Fibroblast of lung (primary cell): ENCODE measurements around the gene RPS29. TPM values are rescaled to one million over a fixed set of nuclear protein-coding genes. Genes with fewer than 3 reads are reported as not detected.

Experiments used
- DNase-seq, 2 donors: peaks; one replicate each; pipeline versions ENCODE4 v3.0.0 to v3.0.0-alpha.2; 2010; ENCODE audit warnings: low read depth in 2 of 2
- H2AFZ ChIP-seq: 2 replicates; pipeline ENCODE4 v1.5.1; 2012; ENCODE audit warnings: low read length, control low read depth, inconsistent platforms
- H3K27ac ChIP-seq: 2 replicates; pipeline ENCODE4 v1.5.1; 2011; ENCODE audit warnings: low read length, control low read depth; ENCODE audit not compliant: insufficient read depth
- H3K27me3 ChIP-seq: 2 replicates; pipeline ENCODE4 v1.5.1; 2011; ENCODE audit warnings: mild to moderate bottlenecking, low read length; ENCODE audit not compliant: control insufficient read depth, insufficient read depth
- H3K36me3 ChIP-seq: 2 replicates; pipeline ENCODE4 v1.5.1; 2011; ENCODE audit warnings: low read length; ENCODE audit not compliant: control insufficient read depth, insufficient read depth
- H3K4me1 ChIP-seq: 2 replicates; pipeline ENCODE4 v1.5.1; 2011; ENCODE audit warnings: low read length; ENCODE audit not compliant: control insufficient read depth, insufficient read depth; ENCODE audit errors: extremely low read depth
- H3K4me2 ChIP-seq: 2 replicates; pipeline ENCODE4 v1.5.1; 2011; ENCODE audit warnings: low read length, control low read depth; ENCODE audit not compliant: insufficient read depth; ENCODE audit errors: extremely low read depth
- H3K4me3 ChIP-seq, 4 experiments: fragments of 200-600 bp in 1 of 4; sonication (generic) in 1 of 4; replicated peaks in 1 of 4; 2 replicates each; pipeline ENCODE4 v1.5.1; 2011 to 2016; ENCODE audit warnings: low read length in 4 of 4, low read depth in 3 of 4, mild to moderate bottlenecking in 3 of 4, control low read depth in 2 of 4, inconsistent platforms in 1 of 4, mixed read lengths in 1 of 4; ENCODE audit not compliant: insufficient read depth in 1 of 4; ENCODE audit errors: control extremely low read depth in 1 of 4
- H3K79me2 ChIP-seq: 2 replicates; pipeline ENCODE4 v1.5.1; 2012; ENCODE audit warnings: mild to moderate bottlenecking, low read length, inconsistent platforms; ENCODE audit not compliant: control insufficient read depth, insufficient read depth
- H3K9ac ChIP-seq: 2 replicates; pipeline ENCODE4 v1.5.1; 2011; ENCODE audit warnings: mild to moderate bottlenecking, low read length, control low read depth; ENCODE audit not compliant: insufficient read depth
- H3K9me3 ChIP-seq: 2 replicates; pipeline ENCODE4 v1.5.1; 2012; ENCODE audit warnings: low read depth, low read length; ENCODE audit not compliant: control insufficient read depth, insufficient read depth
- H4K20me1 ChIP-seq: 2 replicates; pipeline ENCODE4 v1.5.1; 2011; ENCODE audit warnings: low read length; ENCODE audit not compliant: control insufficient read depth, insufficient read depth; ENCODE audit errors: extremely low read depth
- EZH2 ChIP-seq: IDR thresholded peaks from 2 replicates; pipeline ENCODE4 v1.5.1; 2012; ENCODE audit warnings: low read length, control low read depth, mild to moderate bottlenecking; ENCODE audit errors: missing control alignments
- polyA plus RNA-seq, 2 donors: library from polyadenylated mRNA; depleted of rRNA in 1 of 2; stranded (reverse) in 1 of 2; unstranded in 1 of 2; fragments of >200 nt; gene quantifications; 2 replicates each; pipeline ENCODE4 v1.2.1, GENCODE V29; 2011 to 2012; ENCODE audit warnings: missing spikeins in 1 of 2
- total RNA-seq: library from RNA; depleted of rRNA; stranded (reverse); fragments of >200 nt; gene quantifications from 2 replicates; pipeline ENCODE4 v1.2.1, GENCODE V29; 2014
- TF ChIP-seq, protein P1 (sequence below), 2 donors: IDR thresholded peaks in 1 of 2; conservative IDR thresholded peaks in 1 of 2; 1 replicate in 1 of 2; 2 replicates in 1 of 2; pipeline ENCODE4 v1.5.1; 2011 to 2012; ENCODE audit warnings: low read length in 2 of 2, control low read depth in 1 of 2, inconsistent platforms in 1 of 2, low read depth in 1 of 2, mild to moderate bottlenecking in 1 of 2

Gene RPS29
- total and polyA plus RNA-seq, 2 donors (not counting 1 experiment from before 2014, with no cell fraction given), result 1,182 to 7,256 TPM

DNA sequence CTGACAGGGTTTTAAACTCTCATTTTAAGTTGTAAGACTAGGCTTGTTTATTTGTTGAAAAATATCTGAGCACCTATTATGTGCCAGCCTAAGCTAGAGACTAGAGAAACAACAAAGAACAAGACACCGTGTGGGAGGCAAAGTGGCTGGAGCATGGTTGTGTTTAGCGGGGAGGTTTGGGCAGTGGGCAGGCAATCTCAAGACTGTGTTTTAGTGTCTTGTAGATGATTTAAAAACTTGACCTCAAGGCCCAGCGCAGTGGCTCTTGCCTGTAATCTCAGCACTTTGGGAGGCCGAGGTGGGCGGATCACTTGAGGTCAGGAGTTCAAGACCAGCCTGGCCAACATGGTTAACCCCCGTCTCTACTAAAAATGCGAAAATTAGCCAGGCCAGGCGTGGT, 26.5 kb upstream of the RPS29 start:
- Histone ChIP-seq H3K9ac (no peak overlapping the region), H3K27me3 (no peaks in the 10 kb centered on the region), H2AFZ (no peak overlapping the region), H3K79me2 (peaks cover 11% of the 10 kb centered on the region), H3K4me3 (no peak overlapping the region), H3K4me2 (no peak overlapping the region), H3K27ac (no peak overlapping the region), H3K9me3 (no peaks in the 10 kb centered on the region), H3K4me1 (peaks cover 5% of the 10 kb centered on the region), H3K36me3 (peaks cover 1% of the 10 kb centered on the region), H4K20me1 (no peaks in the 10 kb centered on the region)
- TF ChIP-seq, protein P1, sequence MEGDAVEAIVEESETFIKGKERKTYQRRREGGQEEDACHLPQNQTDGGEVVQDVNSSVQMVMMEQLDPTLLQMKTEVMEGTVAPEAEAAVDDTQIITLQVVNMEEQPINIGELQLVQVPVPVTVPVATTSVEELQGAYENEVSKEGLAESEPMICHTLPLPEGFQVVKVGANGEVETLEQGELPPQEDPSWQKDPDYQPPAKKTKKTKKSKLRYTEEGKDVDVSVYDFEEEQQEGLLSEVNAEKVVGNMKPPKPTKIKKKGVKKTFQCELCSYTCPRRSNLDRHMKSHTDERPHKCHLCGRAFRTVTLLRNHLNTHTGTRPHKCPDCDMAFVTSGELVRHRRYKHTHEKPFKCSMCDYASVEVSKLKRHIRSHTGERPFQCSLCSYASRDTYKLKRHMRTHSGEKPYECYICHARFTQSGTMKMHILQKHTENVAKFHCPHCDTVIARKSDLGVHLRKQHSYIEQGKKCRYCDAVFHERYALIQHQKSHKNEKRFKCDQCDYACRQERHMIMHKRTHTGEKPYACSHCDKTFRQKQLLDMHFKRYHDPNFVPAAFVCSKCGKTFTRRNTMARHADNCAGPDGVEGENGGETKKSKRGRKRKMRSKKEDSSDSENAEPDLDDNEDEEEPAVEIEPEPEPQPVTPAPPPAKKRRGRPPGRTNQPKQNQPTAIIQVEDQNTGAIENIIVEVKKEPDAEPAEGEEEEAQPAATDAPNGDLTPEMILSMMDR (conservative IDR thresholded peaks at IDR 0.05 in 1 of 2, IDR thresholded peaks at IDR 0.05 in 1 of 2; ENCODE audit: low read depth in 1 of 2, low read length in 2 of 2), result no peak
- no peak for TF ChIP-seq EZH2
- DNase-seq, result no peak

DNA sequence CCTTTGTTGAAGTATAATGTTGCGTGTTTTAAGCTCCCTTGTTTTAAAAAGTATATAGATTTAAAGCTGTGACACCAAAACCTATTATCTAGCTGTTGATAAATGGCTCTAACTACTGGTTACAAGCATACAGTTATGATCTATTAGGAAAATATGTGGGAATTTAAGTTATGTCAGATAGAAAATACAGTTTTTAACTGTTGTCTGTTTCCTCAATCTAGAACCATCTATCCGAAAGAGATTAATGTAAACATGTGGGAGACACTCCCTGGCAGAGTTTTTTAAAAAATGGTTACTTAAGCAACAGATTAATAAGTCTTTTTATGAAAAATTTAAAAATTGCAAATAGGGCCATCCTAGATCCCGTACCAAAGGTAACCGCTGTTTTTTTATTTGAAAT, 26.1 kb upstream of the RPS29 start:
- Histone ChIP-seq H3K9ac (no peak overlapping the region), H3K27me3 (no peaks in the 10 kb centered on the region), H4K20me1 (no peaks in the 10 kb centered on the region), H3K79me2 (peaks cover 11% of the 10 kb centered on the region), H3K4me2 (no peak overlapping the region), H3K9me3 (no peaks in the 10 kb centered on the region), H3K27ac (no peak overlapping the region), H2AFZ (no peak overlapping the region), H3K36me3 (peaks cover 3% of the 10 kb centered on the region), H3K4me3 (no peak overlapping the region), H3K4me1 (peaks cover 5% of the 10 kb centered on the region)
- DNase-seq, result no peak
- no peak for TF ChIP-seq EZH2
- TF ChIP-seq, protein P1 (conservative IDR thresholded peaks at IDR 0.05 in 1 of 2, IDR thresholded peaks at IDR 0.05 in 1 of 2; ENCODE audit: low read depth in 1 of 2, low read length in 2 of 2), result no peak

DNA sequence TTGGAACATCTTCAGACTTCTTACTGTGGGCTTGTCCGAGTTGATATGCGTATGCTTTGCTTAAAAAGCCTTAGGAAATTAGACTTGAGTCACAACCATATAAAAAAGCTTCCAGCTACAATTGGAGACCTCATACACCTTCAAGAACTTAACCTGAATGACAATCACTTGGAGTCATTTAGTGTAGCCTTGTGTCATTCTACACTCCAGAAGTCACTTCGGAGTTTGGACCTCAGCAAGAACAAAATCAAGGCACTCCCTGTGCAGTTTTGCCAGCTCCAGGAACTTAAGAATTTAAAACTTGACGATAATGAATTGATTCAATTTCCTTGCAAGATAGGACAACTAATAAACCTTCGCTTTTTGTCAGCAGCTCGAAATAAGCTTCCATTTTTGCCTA, 21.4 kb upstream of the RPS29 start:
- Histone ChIP-seq H3K36me3 (peaks cover 1% of the 10 kb centered on the region), H3K27me3 (no peaks in the 10 kb centered on the region), H3K4me3 (no peak overlapping the region), H2AFZ (no peak overlapping the region), H3K27ac (no peak overlapping the region), H4K20me1 (no peaks in the 10 kb centered on the region), H3K4me1 (no peaks in the 10 kb centered on the region), H3K4me2 (no peak overlapping the region), H3K79me2 (peaks cover 13% of the 10 kb centered on the region), H3K9me3 (no peaks in the 10 kb centered on the region), H3K9ac (no peak overlapping the region)
- no peak for DNase-seq
- no peak for TF ChIP-seq EZH2
- TF ChIP-seq, protein P1 (conservative IDR thresholded peaks at IDR 0.05 in 1 of 2, IDR thresholded peaks at IDR 0.05 in 1 of 2; ENCODE audit: low read depth in 1 of 2, low read length in 2 of 2), result no peak
